ENCODE results near the gene ISOC1. TPM values are rescaled to one million over a fixed set of nuclear protein-coding genes. Genes with fewer than 3 reads are reported as not detected.

ISOC1 gene
- total and polyA plus RNA-seq, 2 experiments from 2014 or later: 214 to 303 TPM

- H3K36me3 ChIP-seq: peaks cover 14% of the 10 kb centered on the region
- no peak overlapping the region for H3K4me3 ChIP-seq
- H3K9me3 ChIP-seq (ENCODE audit: low read depth): no peaks in the 10 kb centered on the region
- no peak for DNase-seq (ENCODE audit: low read depth in 1 of 2, low spot score in 1 of 2)
- peaks cover 5% of the 10 kb centered on the region for H3K4me1 ChIP-seq (ENCODE audit: low read depth)
- H3K27ac ChIP-seq: no peak overlapping the region
- TF ChIP-seq CTCF (IDR thresholded peaks at IDR 0.05; ENCODE audit: low read depth, low read length): no peak
- no peaks in the 10 kb centered on the region for H3K27me3 ChIP-seq
Observed at GRCh38 chr5:129116797-129117196, 22.2 kb downstream of the ISOC1 start.

- Histone ChIP-seq H3K4me3 (no peak overlapping the region), H3K36me3 (peaks cover 11% of the 10 kb centered on the region), H3K27ac (peak overlapping the region; percentile 49), H3K27me3 (no peaks in the 10 kb centered on the region), H3K9me3 (ENCODE audit: low read depth) (no peaks in the 10 kb centered on the region), H3K4me1 (ENCODE audit: low read depth) (peaks cover 5% of the 10 kb centered on the region)
- no peak for DNase-seq (ENCODE audit: low read depth in 1 of 2, low spot score in 1 of 2)
- TF ChIP-seq CTCF (IDR thresholded peaks at IDR 0.05; ENCODE audit: low read depth, low read length): no peak
Observed at GRCh38 chr5:129118405-129118804, 23.9 kb downstream of the ISOC1 start.

GRCh38 chr5:129118826-129119225 lies 24.3 kb downstream of the ISOC1 start:
- H3K27ac ChIP-seq: peak overlapping the region; percentile 49
- no peaks in the 10 kb centered on the region for H3K27me3 ChIP-seq
- no peak overlapping the region for H3K4me3 ChIP-seq
- H3K4me1 ChIP-seq (ENCODE audit: low read depth): peaks cover 5% of the 10 kb centered on the region
- TF ChIP-seq CTCF (IDR thresholded peaks at IDR 0.05; ENCODE audit: low read depth, low read length): no peak
- H3K9me3 ChIP-seq (ENCODE audit: low read depth): no peaks in the 10 kb centered on the region
- no peak for DNase-seq (ENCODE audit: low read depth in 1 of 2, low spot score in 1 of 2)
- peaks cover 7% of the 10 kb centered on the region for H3K36me3 ChIP-seq

- no peak overlapping the region for H3K27ac ChIP-seq
- H3K9me3 ChIP-seq (ENCODE audit: low read depth): no peaks in the 10 kb centered on the region
- H3K27me3 ChIP-seq: no peaks in the 10 kb centered on the region
- DNase-seq (ENCODE audit: low read depth in 1 of 2, low spot score in 1 of 2): no peak
- H3K4me3 ChIP-seq: no peak overlapping the region
- no peak for TF ChIP-seq CTCF (IDR thresholded peaks at IDR 0.05; ENCODE audit: low read depth, low read length)
- H3K4me1 ChIP-seq (ENCODE audit: low read depth): peaks cover 5% of the 10 kb centered on the region
- H3K36me3 ChIP-seq: peaks cover 4% of the 10 kb centered on the region
Observed at GRCh38 chr5:129120158-129120581, 25.6 kb downstream of the ISOC1 start.

GRCh38 chr5:129122560-129122959 lies 28.0 kb downstream of the ISOC1 start:
- Histone ChIP-seq H3K4me3 (no peak overlapping the region), H3K36me3 (no peaks in the 10 kb centered on the region), H3K4me1 (ENCODE audit: low read depth) (peaks cover 12% of the 10 kb centered on the region), H3K9me3 (ENCODE audit: low read depth) (no peaks in the 10 kb centered on the region), H3K27me3 (no peaks in the 10 kb centered on the region), H3K27ac (no peak overlapping the region)
- no peak for DNase-seq (ENCODE audit: low read depth in 1 of 2, low spot score in 1 of 2)
- TF ChIP-seq CTCF (IDR thresholded peaks at IDR 0.05; ENCODE audit: low read depth, low read length): no peak

- Histone ChIP-seq H3K4me3 (no peak overlapping the region), H3K27ac (peak overlapping the region; percentile 39), H3K4me1 (ENCODE audit: low read depth) (peaks cover 7% of the 10 kb centered on the region), H3K9me3 (ENCODE audit: low read depth) (no peaks in the 10 kb centered on the region), H3K36me3 (no peaks in the 10 kb centered on the region), H3K27me3 (no peaks in the 10 kb centered on the region)
- no peak for TF ChIP-seq CTCF (IDR thresholded peaks at IDR 0.05; ENCODE audit: low read depth, low read length)
- DNase-seq (ENCODE audit: low read depth in 1 of 2, low spot score in 1 of 2): peak in 1 of 2 donors; percentile 30
Observed at GRCh38 chr5:129124608-129125007, 30.1 kb downstream of the ISOC1 start.
